ENCODE measurements around the gene SAMD1. TPM values are rescaled to one million over a fixed set of nuclear protein-coding genes. Genes with fewer than 3 reads are reported as not detected.

SAMD1 gene
- total RNA-seq, 1 experiment from 2014 or later, result 56.0 TPM

DNA sequence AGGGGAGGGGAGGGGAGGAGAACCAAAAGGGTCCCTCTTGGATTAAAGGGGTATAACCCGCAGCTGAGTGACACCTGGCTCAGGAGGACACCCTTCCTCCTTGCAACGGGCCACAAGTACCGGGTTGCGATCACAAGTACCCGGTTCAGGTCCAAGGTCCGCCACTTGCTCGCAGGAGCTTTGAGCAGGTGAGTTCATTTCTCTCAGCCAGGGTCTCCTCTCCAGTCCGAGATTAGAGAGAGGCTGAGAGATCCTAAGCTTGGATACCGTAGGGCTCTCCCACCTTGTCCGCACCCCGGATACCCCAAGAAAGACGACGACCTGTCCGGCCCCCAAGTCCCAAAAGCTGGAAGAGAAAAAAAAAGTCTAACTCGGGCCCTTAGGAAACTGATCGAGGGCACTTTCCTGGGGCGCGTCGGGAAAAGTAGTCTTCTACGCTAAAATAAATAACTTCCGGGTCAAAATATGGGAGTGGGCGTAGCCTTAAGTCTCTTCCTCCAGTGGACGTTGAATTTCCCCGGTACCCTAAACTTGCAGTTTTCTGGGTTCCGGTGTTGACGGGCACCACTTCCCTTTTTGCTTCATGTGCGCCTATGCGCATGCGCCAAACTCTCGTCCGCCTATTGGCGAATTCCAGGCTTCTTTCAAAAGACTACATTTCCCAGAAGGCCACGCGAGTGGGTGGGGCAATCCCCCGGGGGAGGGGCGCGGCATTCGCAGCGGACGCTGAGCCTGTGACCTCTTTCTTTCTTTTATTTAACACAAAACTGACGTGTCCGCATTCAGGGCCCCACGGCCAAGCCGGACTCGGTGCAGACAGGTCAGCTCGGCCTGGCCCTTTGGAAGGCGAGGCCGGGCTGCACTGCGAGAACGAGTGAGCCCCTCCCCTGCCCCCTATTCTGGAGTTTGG is 9.4 kb downstream of the SAMD1 start:
- Histone ChIP-seq H3K27ac (ENCODE audit: low read depth, low read length, poor library complexity, severe bottlenecking) (peak overlapping the region; percentile 84), H3K36me3 (ENCODE audit: insufficient read depth, low read length, poor library complexity, severe bottlenecking) (no peaks in the 10 kb centered on the region), H3K4me3 (ENCODE audit: low read depth, low read length, poor library complexity, severe bottlenecking) (peak overlapping the region; percentile 73), H3K9me3 (ENCODE audit: low read depth, low read length, poor library complexity, severe bottlenecking) (no peaks in the 10 kb centered on the region), H3K4me1 (ENCODE audit: insufficient read depth, low read length, poor library complexity, severe bottlenecking) (peaks cover 3% of the 10 kb centered on the region), H3K27me3 (replicated peaks; ENCODE audit: insufficient read depth, low read depth, low read length, poor library complexity) (no peaks in the 10 kb centered on the region)
- TSS peak; percentile 94 for BruUV-seq (replicated peaks)
- DNase-seq (ENCODE audit: low spot score), result peak; percentile 100
- intact Hi-C loops (cut with micrococcal nuclease; ENCODE audit: unreplicated experiment), result no loop called here
- no peak for TF ChIP-seq EZH2 (IDR thresholded peaks at IDR 0.05; ENCODE audit: borderline replicate concordance, low read depth, low read length, poor library complexity, severe bottlenecking)
- TF ChIP-seq, protein P1, sequence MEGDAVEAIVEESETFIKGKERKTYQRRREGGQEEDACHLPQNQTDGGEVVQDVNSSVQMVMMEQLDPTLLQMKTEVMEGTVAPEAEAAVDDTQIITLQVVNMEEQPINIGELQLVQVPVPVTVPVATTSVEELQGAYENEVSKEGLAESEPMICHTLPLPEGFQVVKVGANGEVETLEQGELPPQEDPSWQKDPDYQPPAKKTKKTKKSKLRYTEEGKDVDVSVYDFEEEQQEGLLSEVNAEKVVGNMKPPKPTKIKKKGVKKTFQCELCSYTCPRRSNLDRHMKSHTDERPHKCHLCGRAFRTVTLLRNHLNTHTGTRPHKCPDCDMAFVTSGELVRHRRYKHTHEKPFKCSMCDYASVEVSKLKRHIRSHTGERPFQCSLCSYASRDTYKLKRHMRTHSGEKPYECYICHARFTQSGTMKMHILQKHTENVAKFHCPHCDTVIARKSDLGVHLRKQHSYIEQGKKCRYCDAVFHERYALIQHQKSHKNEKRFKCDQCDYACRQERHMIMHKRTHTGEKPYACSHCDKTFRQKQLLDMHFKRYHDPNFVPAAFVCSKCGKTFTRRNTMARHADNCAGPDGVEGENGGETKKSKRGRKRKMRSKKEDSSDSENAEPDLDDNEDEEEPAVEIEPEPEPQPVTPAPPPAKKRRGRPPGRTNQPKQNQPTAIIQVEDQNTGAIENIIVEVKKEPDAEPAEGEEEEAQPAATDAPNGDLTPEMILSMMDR (conservative IDR thresholded peaks at IDR 0.05; ENCODE audit: low read depth, low read length), result no peak
- ChIA-PET CTCF (no interaction called here), POLR2A (ENCODE audit: low non-redundant PET) (no interaction called here)

DNA sequence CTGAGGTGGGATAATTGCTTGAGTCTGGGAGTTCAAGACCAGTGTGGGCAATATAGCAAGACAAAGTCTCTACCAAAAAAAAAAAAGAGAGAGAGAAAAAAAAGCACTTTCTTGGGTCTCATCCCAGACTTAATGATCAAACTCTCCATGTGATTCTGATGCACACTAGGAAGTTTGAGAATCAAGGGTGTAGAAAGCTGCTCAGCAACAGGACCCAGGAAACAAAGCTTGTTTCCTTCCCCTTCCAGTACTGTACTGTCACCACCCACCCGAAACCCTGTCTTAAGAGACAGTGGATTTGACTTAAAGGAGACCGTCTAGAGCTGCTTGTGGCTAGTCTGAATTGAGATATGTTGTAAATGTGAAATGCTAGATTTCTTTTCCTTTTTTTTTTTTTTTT is 12.1 kb downstream of the SAMD1 start:
- no peak overlapping the region for H3K27ac ChIP-seq (ENCODE audit: low read depth, low read length, poor library complexity, severe bottlenecking)
- BruUV-seq (replicated peaks), result no TSS peak
- POLR2A ChIA-PET (ENCODE audit: low non-redundant PET), result no interaction called here
- intact Hi-C loops (cut with micrococcal nuclease; ENCODE audit: unreplicated experiment), result no loop called here
- no peak for DNase-seq (ENCODE audit: low spot score)
- no peak overlapping the region for H3K4me3 ChIP-seq (ENCODE audit: low read depth, low read length, poor library complexity, severe bottlenecking)
- H3K36me3 ChIP-seq (ENCODE audit: insufficient read depth, low read length, poor library complexity, severe bottlenecking), result no peaks in the 10 kb centered on the region
- H3K27me3 ChIP-seq (replicated peaks; ENCODE audit: insufficient read depth, low read depth, low read length, poor library complexity), result no peaks in the 10 kb centered on the region
- H3K4me1 ChIP-seq (ENCODE audit: insufficient read depth, low read length, poor library complexity, severe bottlenecking), result peaks cover 16% of the 10 kb centered on the region
- no peaks in the 10 kb centered on the region for H3K9me3 ChIP-seq (ENCODE audit: low read depth, low read length, poor library complexity, severe bottlenecking)
- TF ChIP-seq, protein P1 (conservative IDR thresholded peaks at IDR 0.05; ENCODE audit: low read depth, low read length), result no peak
- no peak for TF ChIP-seq EZH2 (IDR thresholded peaks at IDR 0.05; ENCODE audit: borderline replicate concordance, low read depth, low read length, poor library complexity, severe bottlenecking)
- CTCF ChIA-PET, result no interaction called here

DNA sequence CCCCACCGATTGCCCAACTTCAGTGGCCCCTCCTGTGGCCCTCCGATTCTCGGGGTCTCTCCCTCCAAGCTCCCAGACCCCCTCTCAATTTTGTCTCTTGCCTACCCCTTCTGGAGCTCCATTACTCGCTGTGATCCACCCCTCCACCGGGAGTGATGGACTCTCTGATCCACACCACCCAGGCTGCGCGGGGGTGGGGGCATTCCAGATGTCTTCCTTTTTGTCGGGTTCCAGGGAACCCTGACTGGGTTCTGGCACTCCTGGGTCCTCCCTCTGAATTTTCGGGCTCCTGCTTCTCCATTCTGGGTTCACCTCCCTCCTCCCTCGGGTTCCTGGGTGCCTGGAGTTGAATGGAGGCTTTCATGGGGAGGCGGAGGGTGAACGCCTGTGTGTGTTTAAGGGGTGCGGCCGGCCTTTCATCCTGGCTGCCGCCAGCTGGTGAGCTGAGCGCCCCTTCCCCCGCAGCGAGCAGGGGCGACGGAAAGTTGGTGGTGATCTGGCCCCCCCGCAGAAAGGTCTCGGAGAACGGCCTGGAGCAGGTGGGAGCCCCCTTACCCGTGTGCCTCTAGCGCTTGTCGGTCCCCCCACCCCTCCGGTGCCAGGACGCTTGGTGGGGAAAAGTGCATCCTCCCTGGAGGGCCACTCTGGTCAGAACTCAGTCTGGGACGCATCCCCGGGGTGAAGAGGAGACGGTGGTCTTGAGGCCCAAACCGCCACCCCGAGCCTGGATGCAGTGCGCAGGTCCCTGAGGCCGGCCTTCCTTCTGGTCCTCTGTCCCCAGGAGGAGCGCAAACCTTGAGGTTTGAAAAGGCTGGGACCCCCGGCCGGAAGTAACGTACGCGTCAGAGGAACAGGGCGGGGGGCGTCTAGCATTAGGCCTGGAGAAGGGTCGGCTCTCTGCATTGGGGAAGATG is 16.4 kb downstream of the SAMD1 start:
- BruUV-seq (replicated peaks), result no TSS peak
- peak; percentile 58 for DNase-seq (ENCODE audit: low spot score)
- intact Hi-C loops (cut with micrococcal nuclease; ENCODE audit: unreplicated experiment), result loop anchor here (5.0 kb wide), 2 partner anchors 67 to 477 kb away; partner anchors contain the start of gene RFX1
- CTCF ChIA-PET, result interaction anchor here (0.6 to 1.0 kb wide), 2 partner anchors 106 to 193 kb away, joined by 3 read pairs; no protein-coding TSS in a partner anchor
- TF ChIP-seq, protein P1 (conservative IDR thresholded peaks at IDR 0.05; ENCODE audit: low read depth, low read length), result no peak
- no peak for TF ChIP-seq EZH2 (IDR thresholded peaks at IDR 0.05; ENCODE audit: borderline replicate concordance, low read depth, low read length, poor library complexity, severe bottlenecking)
- Histone ChIP-seq H3K9me3 (ENCODE audit: low read depth, low read length, poor library complexity, severe bottlenecking) (no peaks in the 10 kb centered on the region), H3K4me1 (ENCODE audit: insufficient read depth, low read length, poor library complexity, severe bottlenecking) (peaks cover 24% of the 10 kb centered on the region), H3K27me3 (replicated peaks; ENCODE audit: insufficient read depth, low read depth, low read length, poor library complexity) (no peaks in the 10 kb centered on the region), H3K4me3 (ENCODE audit: low read depth, low read length, poor library complexity, severe bottlenecking) (peak overlapping the region; percentile 49), H3K36me3 (ENCODE audit: insufficient read depth, low read length, poor library complexity, severe bottlenecking) (no peaks in the 10 kb centered on the region), H3K27ac (ENCODE audit: low read depth, low read length, poor library complexity, severe bottlenecking) (no peak overlapping the region)
- POLR2A ChIA-PET (ENCODE audit: low non-redundant PET), result no interaction called here
